ENCODE data around the gene EPB41. TPM values are rescaled to one million over a fixed set of nuclear protein-coding genes. Genes with fewer than 3 reads are reported as not detected.

The EPB41 gene
- total RNA-seq, 4 donors from 2014 or later, result 28.5 to 43.9 (median 41.8) TPM

DNA sequence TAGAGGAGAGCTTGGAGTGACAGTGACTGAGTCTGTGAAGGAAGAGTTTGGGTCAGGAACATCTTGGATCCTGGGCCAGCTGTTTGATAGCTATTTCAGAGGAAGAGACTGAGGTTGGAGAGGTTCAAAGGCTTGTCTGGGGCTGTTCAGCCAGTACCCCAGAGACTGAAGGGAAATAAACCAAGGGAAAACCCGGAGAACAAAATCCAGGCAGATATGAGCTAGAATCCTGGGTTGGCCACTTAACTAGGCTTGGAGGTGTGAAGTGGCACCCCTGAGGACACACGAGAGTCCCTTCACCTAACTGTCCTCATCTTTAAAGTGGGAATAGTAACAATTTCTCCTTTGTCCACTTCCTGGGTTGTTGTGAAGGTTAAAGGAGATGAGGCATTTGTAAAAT, 23.1 kb upstream of the EPB41 start:
- Histone ChIP-seq H3K27me3 (no peaks in the 10 kb centered on the region), H3K9me3 (no peaks in the 10 kb centered on the region), H3K4me3 (no peak overlapping the region), H3K27ac (no peak overlapping the region), H3K36me3 (peaks cover 0 to 24% (median 0%) of the 10 kb centered on the region in 3 donors), H3K4me1 (peaks cover 7 to 51% (median 9%) of the 10 kb centered on the region in 3 donors)
- intact Hi-C loops (cut with DNase I), result no loop called here
- 80 to 89% methylated on average over 2 of the region's 2 CpGs for WGBS, 2 donors
- TF ChIP-seq, protein P1, sequence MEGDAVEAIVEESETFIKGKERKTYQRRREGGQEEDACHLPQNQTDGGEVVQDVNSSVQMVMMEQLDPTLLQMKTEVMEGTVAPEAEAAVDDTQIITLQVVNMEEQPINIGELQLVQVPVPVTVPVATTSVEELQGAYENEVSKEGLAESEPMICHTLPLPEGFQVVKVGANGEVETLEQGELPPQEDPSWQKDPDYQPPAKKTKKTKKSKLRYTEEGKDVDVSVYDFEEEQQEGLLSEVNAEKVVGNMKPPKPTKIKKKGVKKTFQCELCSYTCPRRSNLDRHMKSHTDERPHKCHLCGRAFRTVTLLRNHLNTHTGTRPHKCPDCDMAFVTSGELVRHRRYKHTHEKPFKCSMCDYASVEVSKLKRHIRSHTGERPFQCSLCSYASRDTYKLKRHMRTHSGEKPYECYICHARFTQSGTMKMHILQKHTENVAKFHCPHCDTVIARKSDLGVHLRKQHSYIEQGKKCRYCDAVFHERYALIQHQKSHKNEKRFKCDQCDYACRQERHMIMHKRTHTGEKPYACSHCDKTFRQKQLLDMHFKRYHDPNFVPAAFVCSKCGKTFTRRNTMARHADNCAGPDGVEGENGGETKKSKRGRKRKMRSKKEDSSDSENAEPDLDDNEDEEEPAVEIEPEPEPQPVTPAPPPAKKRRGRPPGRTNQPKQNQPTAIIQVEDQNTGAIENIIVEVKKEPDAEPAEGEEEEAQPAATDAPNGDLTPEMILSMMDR (IDR thresholded peaks at IDR 0.05), result no peak
- TF ChIP-seq POLR2A (IDR thresholded peaks at IDR 0.05), result no peak
- DNase-seq, result no peak

DNA sequence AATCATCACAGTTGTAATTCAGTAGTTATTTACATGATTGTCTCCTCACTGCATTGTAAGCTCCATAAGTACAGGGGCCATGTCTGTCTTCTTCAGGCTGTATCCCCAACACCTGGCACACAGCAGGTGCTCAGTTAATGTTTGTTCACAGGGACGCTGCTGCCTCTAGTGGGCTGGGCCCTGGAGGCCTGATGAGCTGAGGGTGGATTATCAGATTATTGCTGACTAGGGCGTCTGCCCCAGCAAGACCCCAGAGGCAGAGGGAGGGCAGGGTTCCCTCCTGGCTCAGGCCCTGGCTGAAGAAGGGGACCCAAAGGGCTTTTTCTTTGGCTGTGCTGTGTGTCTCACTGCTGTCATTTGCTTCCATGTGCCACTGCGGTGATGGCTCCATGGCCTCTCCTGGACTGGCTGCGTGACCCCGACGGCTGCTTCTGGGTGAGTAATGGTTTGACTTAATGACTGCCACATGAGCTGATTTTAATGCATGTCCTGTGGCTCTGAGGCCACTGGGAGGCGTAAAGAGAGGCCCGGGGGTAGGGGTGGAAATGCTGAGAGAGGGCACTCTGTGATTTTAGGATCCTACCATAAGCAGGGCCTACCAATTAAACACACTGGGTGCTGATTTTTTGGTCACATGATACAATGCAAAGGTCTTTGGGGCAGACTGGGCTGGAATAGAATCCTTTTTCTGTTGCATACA, 20.8 kb upstream of the EPB41 start:
- Histone ChIP-seq H3K27ac (no peak overlapping the region), H3K9me3 (no peaks in the 10 kb centered on the region), H3K4me3 (no peak overlapping the region), H3K36me3 (peaks cover 0 to 24% (median 0%) of the 10 kb centered on the region in 3 donors), H3K27me3 (no peaks in the 10 kb centered on the region), H3K4me1 (peaks cover 0 to 37% (median 6%) of the 10 kb centered on the region in 3 donors)
- WGBS, 2 donors, result 74 to 100% methylated on average over 2 to 4 of the region's 8 CpGs
- no peak for DNase-seq
- TF ChIP-seq POLR2A (IDR thresholded peaks at IDR 0.05), result no peak
- TF ChIP-seq, protein P1 (IDR thresholded peaks at IDR 0.05), result peak in 1 of 6 experiments; percentile 23
- intact Hi-C loops (cut with DNase I), result no loop called here

DNA sequence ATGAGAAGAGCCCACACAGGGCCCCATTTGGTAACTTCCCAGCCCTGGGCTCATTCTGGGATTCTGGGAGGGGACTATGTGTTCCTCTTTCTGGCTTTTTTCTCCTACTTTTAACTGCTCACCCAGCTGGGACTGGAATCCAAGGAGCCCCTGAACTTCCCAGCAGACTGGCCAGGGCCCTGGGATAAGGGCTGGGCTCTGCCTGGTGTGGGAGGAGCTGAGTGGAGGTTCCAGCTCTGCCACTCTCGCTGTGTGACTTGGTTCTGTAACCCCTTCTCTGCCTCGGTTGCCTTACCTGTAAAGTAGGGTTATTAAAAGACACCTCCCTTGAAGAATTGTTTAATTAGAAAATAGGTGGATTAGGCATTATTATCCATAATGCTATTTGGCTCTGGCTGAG, 19.6 kb upstream of the EPB41 start:
- Histone ChIP-seq H3K4me1 (peaks cover 0 to 37% (median 7%) of the 10 kb centered on the region in 3 donors), H3K9me3 (no peaks in the 10 kb centered on the region), H3K27ac (no peak overlapping the region), H3K27me3 (no peaks in the 10 kb centered on the region), H3K4me3 (no peak overlapping the region), H3K36me3 (peaks cover 0 to 24% (median 0%) of the 10 kb centered on the region in 3 donors)
- WGBS, 2 donors, result 71 to 80% methylated on average over 1 to 2 of the region's 2 CpGs
- TF ChIP-seq, protein P1 (IDR thresholded peaks at IDR 0.05), result no peak
- TF ChIP-seq POLR2A (IDR thresholded peaks at IDR 0.05), result no peak
- intact Hi-C loops (cut with DNase I), result no loop called here
- no peak for DNase-seq

DNA sequence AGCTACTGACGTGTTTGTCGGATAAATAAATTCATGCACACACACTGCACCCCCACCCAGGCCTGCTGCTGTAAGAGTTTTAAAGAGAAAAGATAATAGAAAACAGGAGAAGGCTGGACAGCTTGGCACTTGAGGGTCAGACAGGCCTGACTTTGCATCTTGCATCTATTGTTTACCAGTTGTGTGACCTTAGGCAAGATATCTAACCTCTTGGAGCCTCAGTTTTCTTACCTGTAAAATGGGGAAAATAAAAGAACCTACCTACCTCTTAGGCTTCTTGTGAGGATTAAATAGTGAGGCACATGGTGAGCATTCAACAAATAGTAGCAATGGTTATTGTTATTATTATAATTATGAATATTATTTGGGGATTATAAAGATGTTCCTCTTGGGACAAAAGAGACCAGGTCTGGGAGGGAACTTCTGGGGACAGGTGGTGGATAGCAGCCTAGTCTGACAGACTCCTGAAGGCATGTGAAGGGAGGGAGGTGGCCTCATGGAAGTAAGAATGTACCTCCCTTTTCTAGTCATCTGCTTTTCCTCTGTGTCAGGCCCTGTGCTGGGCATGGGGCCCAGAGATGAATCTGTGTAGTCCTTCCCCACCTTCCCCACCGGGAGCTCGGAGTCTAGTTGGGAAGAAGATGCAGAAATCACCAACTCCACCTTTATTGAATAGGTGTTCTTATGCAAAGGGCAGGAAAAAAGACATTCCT, 18.3 kb upstream of the EPB41 start:
- H3K4me3 ChIP-seq, result no peak overlapping the region
- H3K4me1 ChIP-seq, result peaks cover 0 to 37% (median 7%) of the 10 kb centered on the region in 3 donors
- no peaks in the 10 kb centered on the region for H3K27me3 ChIP-seq
- peaks cover 0 to 24% (median 0%) of the 10 kb centered on the region in 3 donors for H3K36me3 ChIP-seq
- intact Hi-C loops (cut with DNase I), result no loop called here
- no peak overlapping the region for H3K27ac ChIP-seq
- no peaks in the 10 kb centered on the region for H3K9me3 ChIP-seq
- no peak for DNase-seq
- TF ChIP-seq, protein P1 (IDR thresholded peaks at IDR 0.05), result no peak
- TF ChIP-seq POLR2A (IDR thresholded peaks at IDR 0.05), result no peak
- WGBS, 2 donors, result 64 to 94% methylated on average over 2 to 4 of the region's 4 CpGs

DNA sequence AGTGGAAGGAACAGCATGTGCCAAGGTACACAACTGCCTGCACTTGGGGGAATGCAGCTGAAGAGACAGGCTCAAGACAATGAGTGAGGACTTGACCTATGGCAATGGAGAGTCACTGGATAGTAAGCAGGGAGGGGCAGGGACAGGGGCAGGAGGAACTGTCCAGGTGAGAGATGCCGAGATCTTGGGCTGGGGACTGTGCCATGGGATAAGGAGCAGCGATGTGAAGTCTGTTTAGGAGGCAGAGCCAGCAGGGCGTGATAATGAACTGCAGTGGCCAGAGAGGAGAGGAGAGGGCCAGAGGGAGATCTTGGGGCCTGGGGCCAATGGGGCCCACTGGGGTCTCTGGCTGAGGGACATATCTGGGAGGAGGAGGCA, 17.8 kb upstream of the EPB41 start:
- intact Hi-C loops (cut with DNase I), result no loop called here
- H3K36me3 ChIP-seq, result peaks cover 0 to 24% (median 0%) of the 10 kb centered on the region in 3 donors
- no peaks in the 10 kb centered on the region for H3K27me3 ChIP-seq
- no peak overlapping the region for H3K4me3 ChIP-seq
- H3K9me3 ChIP-seq, result no peaks in the 10 kb centered on the region
- WGBS, 2 donors, result 40 to 50% methylated on average over 3 of the region's 3 CpGs
- TF ChIP-seq, protein P1 (IDR thresholded peaks at IDR 0.05), result no peak
- no peak for TF ChIP-seq POLR2A (IDR thresholded peaks at IDR 0.05)
- DNase-seq, result no peak
- peaks cover 0 to 37% (median 7%) of the 10 kb centered on the region in 3 donors for H3K4me1 ChIP-seq
- no peak overlapping the region for H3K27ac ChIP-seq

Data from esophagus squamous epithelium (tissue), 5 donors.